ENCODE results near the gene CDH13.

DNA sequence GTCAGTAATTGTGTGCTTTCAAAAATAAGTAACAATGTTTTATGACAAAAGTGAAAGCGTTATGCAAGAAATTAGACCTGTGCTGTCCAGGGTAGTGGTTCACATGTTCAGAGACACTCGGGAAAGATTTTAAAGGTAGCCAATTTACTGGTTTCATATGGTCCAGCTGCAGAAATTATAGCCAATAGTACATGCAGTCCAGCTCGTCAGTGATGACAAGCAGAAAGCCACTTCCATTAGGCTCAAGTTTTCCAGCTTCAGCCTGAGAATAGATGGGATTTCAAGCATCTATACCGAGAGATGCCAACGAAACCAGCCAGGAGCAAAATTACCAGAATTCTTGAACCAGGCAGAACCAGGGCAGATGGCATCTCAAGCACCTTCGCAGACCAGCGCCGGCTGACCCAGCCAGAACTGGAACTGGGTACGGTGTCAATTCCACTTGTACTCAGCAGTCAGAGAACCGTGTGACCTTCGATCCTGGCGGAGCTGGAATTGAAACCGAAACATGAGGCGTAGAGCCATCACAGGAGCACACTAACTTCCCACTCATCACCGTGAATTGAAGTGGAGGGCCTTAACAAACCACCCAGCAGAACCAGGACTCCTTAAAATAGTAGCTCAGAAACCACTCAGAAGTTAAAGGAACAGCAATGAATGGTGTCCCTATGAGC is 973.2 kb downstream of the CDH13 start:
- TF ChIP-seq ZNF384 (IDR thresholded peaks at IDR 0.05; ENCODE audit: borderline replicate concordance, low read depth, low read length) (no peak), HCFC1 (IDR thresholded peaks at IDR 0.05; ENCODE audit: low read length) (no peak), POLR2A (IDR thresholded peaks at IDR 0.05; ENCODE audit: low read depth, low read length) (no peak), EP300 (IDR thresholded peaks at IDR 0.05; ENCODE audit: borderline replicate concordance in 1 of 2, control insufficient read depth in 1 of 2, low read depth in 2 of 2, low read length in 2 of 2) (no peak), E4F1 (IDR thresholded peaks at IDR 0.05; ENCODE audit: borderline replicate concordance, partially characterized antibody) (no peak), CTCF (IDR thresholded peaks at IDR 0.05 in 2 of 3, conservative IDR thresholded peaks at IDR 0.05 in 1 of 3; ENCODE audit: control insufficient read depth in 2 of 3, extremely low read depth in 1 of 3, insufficient read depth in 1 of 3, low read depth in 3 of 3, low read length in 3 of 3) (no peak), FOXM1 (IDR thresholded peaks at IDR 0.05; ENCODE audit: low read depth, low read length) (no peak), POLR2AphosphoS5 (IDR thresholded peaks at IDR 0.05; ENCODE audit: low read length) (no peak), TCF7 (IDR thresholded peaks at IDR 0.05; ENCODE audit: borderline replicate concordance) (no peak)
- TF ChIP-seq, protein P1, sequence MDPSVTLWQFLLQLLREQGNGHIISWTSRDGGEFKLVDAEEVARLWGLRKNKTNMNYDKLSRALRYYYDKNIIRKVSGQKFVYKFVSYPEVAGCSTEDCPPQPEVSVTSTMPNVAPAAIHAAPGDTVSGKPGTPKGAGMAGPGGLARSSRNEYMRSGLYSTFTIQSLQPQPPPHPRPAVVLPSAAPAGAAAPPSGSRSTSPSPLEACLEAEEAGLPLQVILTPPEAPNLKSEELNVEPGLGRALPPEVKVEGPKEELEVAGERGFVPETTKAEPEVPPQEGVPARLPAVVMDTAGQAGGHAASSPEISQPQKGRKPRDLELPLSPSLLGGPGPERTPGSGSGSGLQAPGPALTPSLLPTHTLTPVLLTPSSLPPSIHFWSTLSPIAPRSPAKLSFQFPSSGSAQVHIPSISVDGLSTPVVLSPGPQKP (IDR thresholded peaks at IDR 0.05; ENCODE audit: low read depth, low read length) = no peak
